NCI-H446 treated with DMSO at 0.1 percent for 48 hours (cell line): ENCODE measurements around the gene VCAM1.
"Not testable (repeated sequence)": the region's sequence is repeated elsewhere in the genome, so short reads cannot be mapped to it uniquely, and the experiment has no call there.

Experiments used
- DNase-seq: peaks from one replicate; lab custom pipeline; 2025; lab: John Stamatoyannopoulos, UW

VCAM1 gene

GRCh38 chr1:100778748-100779147, 59.2 kb downstream of the VCAM1 start:
- no peak for DNase-seq

GRCh38 chr1:100780814-100781213, 61.3 kb downstream of the VCAM1 start:
- no peak for DNase-seq

- DNase-seq, result not testable (repeated sequence)
These were observed 62.2 kb downstream of the VCAM1 start for GRCh38 chr1:100781728-100782127.

- no peak for DNase-seq
These were observed 63.0 kb downstream of the VCAM1 start for GRCh38 chr1:100782473-100783039.

GRCh38 chr1:100785470-100786052, 66.0 kb downstream of the VCAM1 start:
- no peak for DNase-seq

GRCh38 chr1:100786870-100787269, 67.3 kb downstream of the VCAM1 start:
- no peak for DNase-seq
